GM19463 (cell line): ENCODE measurements around the gene ZNF680.
"Not testable (repeated sequence)": the region's sequence is repeated elsewhere in the genome, so short reads cannot be mapped to it uniquely, and the experiment has no call there.

Source experiments
- ATAC-seq: cut with Tn5 transposase; IDR thresholded peaks from one replicate; pipeline ENCODE4 v1.9.1; 2021; ENCODE audit warnings: mild to moderate bottlenecking, moderate library complexity; ENCODE audit not compliant: unreplicated experiment

ZNF680 gene

GRCh38 chr7:64562626-64563278 is at the start of gene ZNF680:
Gene ZNF680 (minus strand): TSS chr7:64563071. CDS start chr7:64562954, 117 bp downstream.
- peak; percentile 99 for ATAC-seq

- no peak for ATAC-seq
Observed at GRCh38 chr7:64612452-64612851, 49.6 kb upstream of the ZNF680 start.

- ATAC-seq: no peak
Observed at GRCh38 chr7:64611717-64612116, 48.8 kb upstream of the ZNF680 start.

- ATAC-seq: no peak
Observed at GRCh38 chr7:64610997-64611396, 48.1 kb upstream of the ZNF680 start.

GRCh38 chr7:64608116-64608910 is 45.4 kb upstream of the ZNF680 start:
- no peak for ATAC-seq

- ATAC-seq: no peak
Observed at GRCh38 chr7:64606385-64606784, 43.5 kb upstream of the ZNF680 start.

GRCh38 chr7:64603271-64603670 is 40.4 kb upstream of the ZNF680 start:
- no peak for ATAC-seq

- ATAC-seq: no peak
Observed at GRCh38 chr7:64602518-64602917, 39.6 kb upstream of the ZNF680 start.

- no peak for ATAC-seq
Observed at GRCh38 chr7:64602086-64602485, 39.2 kb upstream of the ZNF680 start.

GRCh38 chr7:64599359-64599758 is 36.5 kb upstream of the ZNF680 start:
- ATAC-seq: no peak

- no peak for ATAC-seq
Observed at GRCh38 chr7:64590971-64591370, 28.1 kb upstream of the ZNF680 start.

GRCh38 chr7:64581926-64582894 is 19.3 kb upstream of the ZNF680 start:
- ATAC-seq: no peak

- ATAC-seq: no peak
Observed at GRCh38 chr7:64581391-64581790, 18.5 kb upstream of the ZNF680 start.

- ATAC-seq: no peak
Observed at GRCh38 chr7:64574540-64575099, 11.7 kb upstream of the ZNF680 start.

GRCh38 chr7:64570284-64570605 is 7.4 kb upstream of the ZNF680 start:
- not testable (repeated sequence) for ATAC-seq

GRCh38 chr7:64569372-64570283 is 6.8 kb upstream of the ZNF680 start:
- ATAC-seq: not testable (repeated sequence)

- no peak for ATAC-seq
Observed at GRCh38 chr7:64562256-64562625, 630 bp downstream of the ZNF680 start.

GRCh38 chr7:64559206-64559605 is 3.7 kb downstream of the ZNF680 start:
- no peak for ATAC-seq

- no peak for ATAC-seq
Observed at GRCh38 chr7:64558781-64559180, 4.1 kb downstream of the ZNF680 start.

GRCh38 chr7:64558323-64558705 is 4.6 kb downstream of the ZNF680 start:
- no peak for ATAC-seq
